ENCODE measurements around the gene SARDH.

Gene SARDH

DNA sequence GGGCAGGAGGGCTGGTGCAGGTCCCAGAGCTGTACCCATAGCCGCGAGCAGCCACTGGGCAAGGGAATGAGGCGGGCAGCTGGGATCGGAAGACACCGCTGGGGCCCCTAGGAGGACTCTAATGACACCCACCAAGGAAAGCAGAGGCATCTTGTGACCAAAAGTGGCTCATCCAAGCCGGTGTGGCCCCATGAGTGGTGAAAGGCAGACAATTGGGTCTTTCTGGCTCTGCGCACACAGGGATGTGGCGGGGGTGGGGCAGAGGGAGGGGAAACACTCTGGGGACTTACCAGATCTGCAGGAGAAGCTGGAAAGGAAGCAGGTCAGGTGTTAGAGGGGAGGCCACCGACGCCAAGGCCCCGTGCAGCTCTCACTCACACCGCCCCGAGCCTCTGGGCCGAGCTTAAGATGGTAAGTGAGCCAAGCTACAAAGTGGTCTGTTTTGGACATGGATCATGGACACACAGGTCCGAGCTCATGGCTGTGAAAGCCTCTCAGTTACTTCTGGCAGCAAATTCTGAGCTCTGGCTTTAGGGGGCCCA, 42.3 kb upstream of the SARDH start:
- ChIA-PET CTCF (interaction anchor here (1.0 to 11.3 kb wide), 7 partner anchors 10 to 216 kb away, joined by 3 to 186 read pairs (median 16); no protein-coding TSS in a partner anchor), POLR2A (no interaction called here)
- TF ChIP-seq, protein P1, sequence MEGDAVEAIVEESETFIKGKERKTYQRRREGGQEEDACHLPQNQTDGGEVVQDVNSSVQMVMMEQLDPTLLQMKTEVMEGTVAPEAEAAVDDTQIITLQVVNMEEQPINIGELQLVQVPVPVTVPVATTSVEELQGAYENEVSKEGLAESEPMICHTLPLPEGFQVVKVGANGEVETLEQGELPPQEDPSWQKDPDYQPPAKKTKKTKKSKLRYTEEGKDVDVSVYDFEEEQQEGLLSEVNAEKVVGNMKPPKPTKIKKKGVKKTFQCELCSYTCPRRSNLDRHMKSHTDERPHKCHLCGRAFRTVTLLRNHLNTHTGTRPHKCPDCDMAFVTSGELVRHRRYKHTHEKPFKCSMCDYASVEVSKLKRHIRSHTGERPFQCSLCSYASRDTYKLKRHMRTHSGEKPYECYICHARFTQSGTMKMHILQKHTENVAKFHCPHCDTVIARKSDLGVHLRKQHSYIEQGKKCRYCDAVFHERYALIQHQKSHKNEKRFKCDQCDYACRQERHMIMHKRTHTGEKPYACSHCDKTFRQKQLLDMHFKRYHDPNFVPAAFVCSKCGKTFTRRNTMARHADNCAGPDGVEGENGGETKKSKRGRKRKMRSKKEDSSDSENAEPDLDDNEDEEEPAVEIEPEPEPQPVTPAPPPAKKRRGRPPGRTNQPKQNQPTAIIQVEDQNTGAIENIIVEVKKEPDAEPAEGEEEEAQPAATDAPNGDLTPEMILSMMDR (IDR thresholded peaks at IDR 0.05; ENCODE audit: control extremely low read depth, extremely low read depth, low read depth, missing control alignments): no peak
- DNase-seq (ENCODE audit: extremely low spot score): no peak

DNA sequence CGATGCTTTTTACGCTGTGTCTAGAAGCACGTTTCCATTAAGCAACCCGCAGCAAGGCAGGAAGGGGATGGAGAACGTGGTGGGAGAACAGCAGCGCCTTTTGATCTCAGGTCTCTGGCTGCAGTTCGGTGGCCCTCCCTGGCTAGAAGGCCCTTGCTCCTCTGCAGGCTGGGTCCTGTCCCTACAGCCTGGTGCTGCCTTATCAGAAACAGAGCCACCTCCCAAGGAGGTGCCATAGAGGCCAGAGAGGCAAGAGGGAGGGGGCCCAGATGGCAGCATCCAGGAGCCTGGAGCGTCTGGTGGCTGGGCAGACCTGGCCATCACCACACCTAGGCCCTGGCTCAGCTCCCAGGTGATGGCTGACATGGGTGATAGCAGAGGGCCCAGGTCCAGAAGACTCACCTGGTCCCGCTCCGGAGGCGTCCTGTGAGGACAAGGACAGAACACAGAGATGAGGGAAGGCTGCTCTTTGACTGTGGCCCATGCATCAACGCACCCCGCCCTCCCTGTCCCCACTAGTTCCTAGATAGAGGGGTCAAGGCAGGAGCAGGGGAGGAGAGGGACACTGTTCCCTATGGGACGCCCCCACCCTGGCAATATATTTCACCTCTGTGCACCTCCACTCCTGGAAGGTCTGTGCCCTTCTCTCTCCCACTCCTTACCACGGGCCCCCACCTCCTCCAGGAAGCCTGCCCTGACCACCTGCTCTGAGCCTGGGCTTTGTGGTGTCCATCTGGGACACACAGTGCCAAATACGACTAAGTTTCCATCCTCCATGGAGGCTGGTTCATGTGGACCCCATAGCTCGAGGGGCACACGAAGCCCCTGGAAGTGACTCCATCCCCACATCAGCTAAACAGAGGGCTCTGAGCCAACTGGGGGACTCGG, 41.6 kb upstream of the SARDH start:
- DNase-seq (ENCODE audit: extremely low spot score): no peak
- ChIA-PET CTCF (interaction anchor here (1.0 to 11.3 kb wide), 6 partner anchors 9 to 217 kb away, joined by 3 to 186 read pairs (median 7); no protein-coding TSS in a partner anchor), POLR2A (no interaction called here)
- TF ChIP-seq, protein P1 (IDR thresholded peaks at IDR 0.05; ENCODE audit: control extremely low read depth, extremely low read depth, low read depth, missing control alignments): no peak

DNA sequence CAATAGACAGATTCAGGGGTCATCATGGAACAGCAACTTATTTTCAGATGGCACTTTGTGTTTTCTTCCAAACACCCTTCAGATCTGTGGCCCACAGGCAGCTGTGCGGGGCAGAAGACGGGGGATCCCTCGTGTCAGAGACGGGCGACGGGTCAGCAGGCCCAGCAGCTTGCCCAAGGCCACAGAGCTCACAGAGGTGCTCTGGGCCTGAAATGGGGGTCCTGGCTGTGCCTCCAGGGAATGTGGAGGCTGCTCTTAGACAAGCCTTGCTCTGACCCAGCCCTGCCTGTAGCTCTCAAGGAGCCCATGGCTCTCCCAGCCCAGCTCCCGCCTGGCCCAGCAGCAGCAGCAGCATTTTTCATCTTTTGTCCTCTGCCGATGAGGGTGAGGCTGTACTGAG, 40.9 kb upstream of the SARDH start:
- no peak for DNase-seq (ENCODE audit: extremely low spot score)
- ChIA-PET CTCF (interaction anchor here (1.4 kb wide), 1 partner anchor 216 kb away, joined by 7 read pairs; no protein-coding TSS in a partner anchor), POLR2A (no interaction called here)
- TF ChIP-seq, protein P1 (IDR thresholded peaks at IDR 0.05; ENCODE audit: control extremely low read depth, extremely low read depth, low read depth, missing control alignments): no peak

DNA sequence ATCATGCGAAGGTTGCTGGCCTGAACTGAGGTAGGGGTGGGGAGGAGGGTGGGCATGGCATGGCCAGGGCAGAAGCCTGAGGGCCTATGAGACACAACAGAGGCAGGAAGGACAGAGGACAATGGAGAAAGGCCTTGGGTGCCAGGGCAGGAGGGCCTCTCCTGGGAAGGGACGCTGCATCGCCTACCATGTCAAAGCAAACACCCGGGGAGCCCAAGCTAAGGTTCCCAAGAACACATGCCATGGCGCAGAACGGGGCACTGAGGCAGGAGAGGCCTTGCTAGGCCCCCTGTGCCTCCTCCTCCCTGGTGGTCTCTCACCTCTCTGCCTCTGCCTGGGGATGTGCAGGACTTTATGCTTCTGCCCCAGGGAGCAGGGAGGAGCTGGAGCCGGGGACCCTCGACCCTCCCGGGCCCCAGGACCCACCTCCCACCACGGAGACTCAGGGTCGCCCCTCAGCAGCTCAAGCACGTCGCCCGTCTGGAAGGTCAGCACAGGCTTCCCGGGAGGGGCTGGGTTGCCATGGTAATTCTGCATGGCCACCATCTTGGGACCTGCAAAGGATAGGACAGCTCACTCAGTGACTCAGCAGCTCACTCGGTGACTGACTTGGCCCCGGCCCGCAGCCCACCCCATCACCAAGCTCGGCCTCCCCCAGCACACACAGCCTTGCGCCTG, 40.3 kb upstream of the SARDH start:
- TF ChIP-seq, protein P1 (IDR thresholded peaks at IDR 0.05; ENCODE audit: control extremely low read depth, extremely low read depth, low read depth, missing control alignments): no peak
- CTCF ChIA-PET: interaction anchor here (1.4 to 3.1 kb wide), 2 partner anchors 216 kb away, joined by 7 to 20 read pairs; no protein-coding TSS in a partner anchor
- POLR2A ChIA-PET: no interaction called here
- DNase-seq (ENCODE audit: extremely low spot score): no peak

DNA sequence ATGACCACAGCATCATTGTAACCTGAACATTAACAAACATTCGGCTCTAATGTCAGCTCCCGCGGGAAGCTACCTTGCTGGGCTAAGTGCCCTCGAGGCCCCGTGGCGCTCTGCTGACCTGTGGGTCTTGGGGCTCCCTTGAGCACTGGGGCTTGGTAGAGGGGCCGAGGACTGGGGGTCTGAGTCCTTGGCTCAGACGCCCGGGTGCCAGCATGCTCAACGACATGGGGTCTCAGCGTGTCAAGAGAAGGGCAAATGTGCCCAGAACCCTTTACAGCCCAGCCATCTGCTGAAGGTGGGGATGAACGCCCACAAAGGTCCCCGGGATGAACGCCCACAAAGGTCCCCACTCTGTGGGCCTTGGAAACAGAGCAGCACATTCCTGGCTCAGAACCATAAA, 39.7 kb upstream of the SARDH start:
- ChIA-PET CTCF (interaction anchor here (1.9 to 3.1 kb wide), 2 partner anchors 35 to 217 kb away, joined by 7 to 20 read pairs; no protein-coding TSS in a partner anchor), POLR2A (no interaction called here)
- TF ChIP-seq, protein P1 (IDR thresholded peaks at IDR 0.05; ENCODE audit: control extremely low read depth, extremely low read depth, low read depth, missing control alignments): no peak
- DNase-seq (ENCODE audit: extremely low spot score): no peak

DNA sequence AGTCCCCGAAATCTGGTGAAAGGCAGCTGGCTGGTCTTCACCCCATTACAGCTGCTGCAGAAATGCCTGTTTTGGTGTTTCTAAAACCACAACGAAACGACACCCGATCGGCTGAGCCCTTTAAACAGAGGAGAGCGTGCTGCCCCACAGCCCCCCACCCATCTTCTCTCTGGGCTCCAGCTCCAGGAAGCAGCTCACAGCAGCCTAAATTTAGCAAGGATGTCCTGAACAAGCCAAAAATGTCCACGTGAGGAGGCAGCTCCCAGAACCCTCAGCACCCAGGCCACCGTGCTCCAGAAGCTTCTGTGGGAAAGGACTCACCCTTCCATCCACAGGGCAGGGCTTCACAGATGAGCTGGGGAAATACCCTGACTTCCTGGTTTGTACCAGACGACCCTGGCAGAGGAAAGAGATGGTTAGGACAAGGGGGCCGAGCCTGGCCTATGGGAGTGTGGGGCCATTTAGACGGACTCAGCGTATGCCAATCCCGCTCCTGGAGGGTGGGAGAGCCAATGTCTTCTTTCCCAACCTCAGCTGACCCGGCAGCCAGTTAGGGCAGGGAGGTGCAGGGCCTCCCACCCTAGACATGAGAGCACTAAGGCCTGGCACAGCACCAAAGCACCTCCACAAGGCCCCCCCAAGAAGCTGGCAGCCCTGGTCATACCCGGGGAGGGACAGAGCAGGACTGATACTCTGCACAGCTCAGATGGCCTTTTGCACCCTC, 39.1 kb upstream of the SARDH start:
- DNase-seq (ENCODE audit: extremely low spot score): no peak
- ChIA-PET CTCF (interaction anchor here (1.9 to 3.1 kb wide), 2 partner anchors 34 to 217 kb away, joined by 7 to 20 read pairs; no protein-coding TSS in a partner anchor), POLR2A (no interaction called here)
- TF ChIP-seq, protein P1 (IDR thresholded peaks at IDR 0.05; ENCODE audit: control extremely low read depth, extremely low read depth, low read depth, missing control alignments): no peak
